RWPE2 (cell line): ENCODE results near the gene ENTPD5.
"Not testable (repeated sequence)": the region's sequence is repeated elsewhere in the genome, so short reads cannot be mapped to it uniquely, and the experiment has no call there.

Experiments used
- ATAC-seq: fragments of 200-7000 bp; cut with Tn5 transposase; 3 replicates; pipeline ENCODE4 v1.9.1; 2021; ENCODE audit warnings: low read depth
- DNase-seq: peaks from one replicate; pipeline ENCODE4 v3.0.0-alpha.2; 2020; ENCODE audit warnings: low spot score
- H3K27ac ChIP-seq: fragments of 450-650 bp; 2 replicates; pipeline ENCODE4 v1.5.1; 2017; ENCODE audit warnings: mild to moderate bottlenecking; ENCODE audit not compliant: poor library complexity, severe bottlenecking
- H3K27me3 ChIP-seq: fragments of 250-450 bp; sonication (Bioruptor Pico); 2 replicates; pipeline ENCODE4 v1.5.1; 2021; ENCODE audit warnings: mild to moderate bottlenecking, moderate library complexity; ENCODE audit not compliant: insufficient read depth, poor library complexity, severe bottlenecking
- H3K36me3 ChIP-seq: fragments of 250-450 bp; sonication (Bioruptor Pico); 2 replicates; pipeline ENCODE4 v1.5.1; 2020; ENCODE audit warnings: low read depth, mild to moderate bottlenecking, moderate library complexity
- H3K4me1 ChIP-seq: fragments of 250-450 bp; sonication (Bioruptor Pico); 2 replicates; pipeline ENCODE4 v1.5.1; 2021; ENCODE audit warnings: mild to moderate bottlenecking, moderate library complexity; ENCODE audit not compliant: insufficient read depth, poor library complexity, severe bottlenecking
- H3K4me3 ChIP-seq: fragments of 250-450 bp; sonication (Bioruptor Pico); 2 replicates; pipeline ENCODE4 v1.5.1; 2021; ENCODE audit warnings: mild to moderate bottlenecking, moderate library complexity; ENCODE audit not compliant: severe bottlenecking
- H3K9me3 ChIP-seq: fragments of 250-450 bp; sonication (Bioruptor Pico); 2 replicates; pipeline ENCODE4 v1.5.1; 2021; ENCODE audit warnings: mild to moderate bottlenecking, moderate library complexity; ENCODE audit not compliant: severe bottlenecking
- TF ChIP-seq, protein P1 (sequence below): fragments of 450-650 bp; IDR thresholded peaks from one replicate; pipeline ENCODE4 v1.5.1; 2017; ENCODE audit warnings: mild to moderate bottlenecking, moderate library complexity; ENCODE audit not compliant: poor library complexity, severe bottlenecking

ENTPD5 gene

DNA sequence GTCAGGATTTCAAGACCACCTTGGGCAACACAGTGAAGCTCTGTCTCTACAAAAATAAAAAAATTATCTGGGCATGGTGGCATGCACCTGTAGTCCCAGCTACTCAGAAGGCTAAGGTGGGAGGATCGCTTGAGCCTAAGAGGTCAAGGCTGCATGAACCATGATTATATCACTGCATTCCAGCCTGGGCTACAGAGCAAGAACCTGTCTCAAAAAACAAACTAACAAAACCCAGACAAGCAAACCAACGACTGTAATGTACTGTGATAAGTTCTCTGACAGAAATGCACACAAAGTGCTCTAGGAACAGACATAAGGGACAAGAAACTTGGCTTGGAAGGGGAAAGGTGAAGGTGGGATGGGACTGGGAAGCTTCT, 22.4 kb downstream of the ENTPD5 start:
- no peaks in the 10 kb centered on the region for H3K27me3 ChIP-seq
- DNase-seq (no peak), ATAC-seq (no peak)
- TF ChIP-seq, protein P1, sequence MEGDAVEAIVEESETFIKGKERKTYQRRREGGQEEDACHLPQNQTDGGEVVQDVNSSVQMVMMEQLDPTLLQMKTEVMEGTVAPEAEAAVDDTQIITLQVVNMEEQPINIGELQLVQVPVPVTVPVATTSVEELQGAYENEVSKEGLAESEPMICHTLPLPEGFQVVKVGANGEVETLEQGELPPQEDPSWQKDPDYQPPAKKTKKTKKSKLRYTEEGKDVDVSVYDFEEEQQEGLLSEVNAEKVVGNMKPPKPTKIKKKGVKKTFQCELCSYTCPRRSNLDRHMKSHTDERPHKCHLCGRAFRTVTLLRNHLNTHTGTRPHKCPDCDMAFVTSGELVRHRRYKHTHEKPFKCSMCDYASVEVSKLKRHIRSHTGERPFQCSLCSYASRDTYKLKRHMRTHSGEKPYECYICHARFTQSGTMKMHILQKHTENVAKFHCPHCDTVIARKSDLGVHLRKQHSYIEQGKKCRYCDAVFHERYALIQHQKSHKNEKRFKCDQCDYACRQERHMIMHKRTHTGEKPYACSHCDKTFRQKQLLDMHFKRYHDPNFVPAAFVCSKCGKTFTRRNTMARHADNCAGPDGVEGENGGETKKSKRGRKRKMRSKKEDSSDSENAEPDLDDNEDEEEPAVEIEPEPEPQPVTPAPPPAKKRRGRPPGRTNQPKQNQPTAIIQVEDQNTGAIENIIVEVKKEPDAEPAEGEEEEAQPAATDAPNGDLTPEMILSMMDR = no peak
- no peak overlapping the region for H3K27ac ChIP-seq
- no peak overlapping the region for H3K4me3 ChIP-seq
- no peaks in the 10 kb centered on the region for H3K4me1 ChIP-seq
- peaks cover 11% of the 10 kb centered on the region for H3K36me3 ChIP-seq
- H3K9me3 ChIP-seq = no peaks in the 10 kb centered on the region

DNA sequence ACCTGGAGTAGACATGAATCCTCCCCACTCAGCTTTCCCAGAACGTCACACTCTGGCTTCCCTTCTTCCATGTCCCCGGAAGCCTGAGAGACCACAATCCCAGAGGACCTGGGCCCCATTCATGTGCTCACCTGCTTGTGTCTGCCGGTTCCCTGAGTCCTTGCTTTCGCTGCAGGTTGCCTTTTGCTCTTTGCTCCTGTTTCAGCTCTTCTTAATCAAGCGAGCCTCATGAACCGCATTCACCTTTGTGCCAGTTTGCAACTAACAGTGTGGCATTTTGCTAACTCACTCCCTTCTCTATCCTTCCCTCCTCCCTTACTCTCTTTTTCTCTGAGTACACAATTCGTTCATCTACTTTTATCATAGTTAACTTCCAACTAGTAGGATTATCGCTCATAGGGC, 23.1 kb downstream of the ENTPD5 start:
- DNase-seq (no peak), ATAC-seq (no peak)
- Histone ChIP-seq H3K36me3 (peaks cover 11% of the 10 kb centered on the region), H3K4me1 (no peaks in the 10 kb centered on the region), H3K9me3 (no peaks in the 10 kb centered on the region), H3K4me3 (no peak overlapping the region), H3K27ac (no peak overlapping the region), H3K27me3 (no peaks in the 10 kb centered on the region)
- TF ChIP-seq, protein P1 = no peak

DNA sequence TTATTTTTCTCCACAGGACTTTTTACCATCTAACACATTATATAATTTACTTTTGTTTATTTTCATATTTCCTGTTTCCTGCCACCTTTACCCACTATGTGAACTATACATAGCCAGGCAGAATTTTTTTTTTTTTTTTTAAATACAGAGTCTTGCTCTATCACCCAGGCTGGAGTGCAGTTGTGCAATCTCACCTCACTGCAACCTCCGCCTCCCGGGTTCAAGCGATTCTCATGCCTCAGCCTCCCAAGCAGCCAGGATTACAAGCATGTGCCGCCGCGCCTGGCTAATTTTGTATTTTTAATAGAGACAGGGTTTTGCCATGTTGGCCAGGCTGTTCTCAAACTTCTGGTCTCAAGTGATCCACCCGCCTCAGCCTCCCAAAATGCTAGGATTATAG, 24.2 kb downstream of the ENTPD5 start:
- H3K27ac ChIP-seq = not testable (repeated sequence)

DNA sequence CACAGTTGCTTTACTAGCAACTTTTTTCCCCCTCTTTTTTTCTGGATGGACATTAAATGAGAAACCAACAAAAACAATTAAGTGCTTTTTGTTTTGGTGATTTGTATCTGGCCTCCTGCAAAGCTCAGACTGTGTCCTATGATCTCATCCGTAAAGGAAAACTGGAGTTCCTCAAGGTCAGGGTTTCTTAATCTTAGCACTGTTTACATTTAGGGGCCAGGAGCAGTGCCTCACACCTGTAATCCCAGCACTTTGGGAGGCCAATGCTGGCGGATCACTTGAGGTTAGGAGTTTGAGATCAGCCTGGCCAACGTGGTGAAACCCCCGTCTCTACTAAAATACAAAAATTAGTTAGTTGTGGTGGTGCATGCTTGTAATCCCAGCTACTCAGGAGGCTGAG, 28.0 kb downstream of the ENTPD5 start:
- DNase-seq (no peak), ATAC-seq (no peak)
- Histone ChIP-seq H3K4me3 (no peak overlapping the region), H3K9me3 (no peaks in the 10 kb centered on the region), H3K4me1 (no peaks in the 10 kb centered on the region), H3K27me3 (no peaks in the 10 kb centered on the region), H3K36me3 (peaks cover 23% of the 10 kb centered on the region), H3K27ac (no peak overlapping the region)
- TF ChIP-seq, protein P1 = no peak

More for the DNA sequence above, 24.2 kb downstream of the ENTPD5 start:
- not testable (repeated sequence) for H3K9me3 ChIP-seq, DNase-seq, ATAC-seq, H3K4me3 ChIP-seq, H3K27me3 ChIP-seq, H3K4me1 ChIP-seq, H3K36me3 ChIP-seq

DNA sequence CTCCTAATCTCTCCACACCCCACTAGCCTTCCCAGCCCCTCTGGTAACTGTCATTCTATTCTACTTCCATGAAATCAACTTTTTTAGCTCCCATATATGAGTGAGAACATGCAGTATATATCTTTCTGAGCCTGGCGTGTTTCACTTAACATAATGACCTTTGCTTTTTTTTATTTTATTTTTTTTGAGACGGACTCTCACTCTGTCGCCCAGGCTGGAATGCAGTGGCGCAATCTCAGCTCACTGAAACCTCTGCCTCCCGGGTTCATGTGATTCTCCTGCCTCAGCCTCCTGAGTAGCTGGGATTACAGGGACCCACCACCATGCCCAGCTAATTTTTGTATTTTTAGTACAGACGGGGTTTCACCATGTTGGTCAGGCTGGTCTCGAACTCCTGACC, 30.4 kb downstream of the ENTPD5 start:
- H3K36me3 ChIP-seq = peaks cover 41% of the 10 kb centered on the region
- not testable (repeated sequence) for DNase-seq, H3K27me3 ChIP-seq, ATAC-seq, H3K4me1 ChIP-seq, H3K27ac ChIP-seq, H3K4me3 ChIP-seq, H3K9me3 ChIP-seq

DNA sequence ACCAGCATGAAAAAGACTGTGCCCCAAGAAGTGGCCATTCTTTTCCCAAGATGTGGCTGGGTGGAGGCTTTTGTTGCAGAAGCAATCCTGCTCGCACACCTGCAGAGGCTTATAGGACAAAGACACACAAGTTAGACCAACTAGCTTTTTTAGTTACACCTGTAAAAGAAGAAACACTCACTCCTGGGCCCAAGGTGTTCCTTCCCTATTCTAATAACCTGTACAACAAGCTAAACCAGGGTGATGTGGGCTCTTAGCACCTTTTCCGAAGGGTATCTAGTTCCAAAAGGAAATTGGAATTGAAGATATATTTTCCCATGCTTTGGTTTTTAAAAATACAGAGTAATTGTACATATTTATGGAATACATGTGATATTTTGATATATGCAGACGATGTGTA, 31.0 kb downstream of the ENTPD5 start:
- no peaks in the 10 kb centered on the region for H3K27me3 ChIP-seq
- no peaks in the 10 kb centered on the region for H3K9me3 ChIP-seq
- no peaks in the 10 kb centered on the region for H3K4me1 ChIP-seq
- no peak overlapping the region for H3K4me3 ChIP-seq
- TF ChIP-seq, protein P1 = no peak
- H3K27ac ChIP-seq = no peak overlapping the region
- DNase-seq = no peak
- ATAC-seq = no peak
- peaks cover 41% of the 10 kb centered on the region for H3K36me3 ChIP-seq
